OCI-LY3 (cell line): ENCODE data around the gene SERPINB13.

Experiments used
- EZH2phosphoT487 ChIP-seq: fragments of 200-600 bp; shearing (Covaris generic); IDR thresholded peaks from 2 replicates; pipeline ENCODE4 v1.6.1; 2018; ENCODE audit warnings: antibody characterized with exemption, mixed run types, low read depth
- TF ChIP-seq, protein P1 (sequence below): fragments of 200-600, 300-600 bp; sonication (generic); IDR thresholded peaks from 2 replicates; pipeline ENCODE4 v1.5.1; 2014; ENCODE audit warnings: antibody characterized with exemption, low read length, low read depth

GRCh38 chr18:63552581-63552980 lies 34.6 kb upstream of the SERPINB13 start:
- TF ChIP-seq, protein P1, sequence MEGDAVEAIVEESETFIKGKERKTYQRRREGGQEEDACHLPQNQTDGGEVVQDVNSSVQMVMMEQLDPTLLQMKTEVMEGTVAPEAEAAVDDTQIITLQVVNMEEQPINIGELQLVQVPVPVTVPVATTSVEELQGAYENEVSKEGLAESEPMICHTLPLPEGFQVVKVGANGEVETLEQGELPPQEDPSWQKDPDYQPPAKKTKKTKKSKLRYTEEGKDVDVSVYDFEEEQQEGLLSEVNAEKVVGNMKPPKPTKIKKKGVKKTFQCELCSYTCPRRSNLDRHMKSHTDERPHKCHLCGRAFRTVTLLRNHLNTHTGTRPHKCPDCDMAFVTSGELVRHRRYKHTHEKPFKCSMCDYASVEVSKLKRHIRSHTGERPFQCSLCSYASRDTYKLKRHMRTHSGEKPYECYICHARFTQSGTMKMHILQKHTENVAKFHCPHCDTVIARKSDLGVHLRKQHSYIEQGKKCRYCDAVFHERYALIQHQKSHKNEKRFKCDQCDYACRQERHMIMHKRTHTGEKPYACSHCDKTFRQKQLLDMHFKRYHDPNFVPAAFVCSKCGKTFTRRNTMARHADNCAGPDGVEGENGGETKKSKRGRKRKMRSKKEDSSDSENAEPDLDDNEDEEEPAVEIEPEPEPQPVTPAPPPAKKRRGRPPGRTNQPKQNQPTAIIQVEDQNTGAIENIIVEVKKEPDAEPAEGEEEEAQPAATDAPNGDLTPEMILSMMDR = no peak
- TF ChIP-seq EZH2phosphoT487 = no peak
